ENCODE results near the gene TSFM.
"Not testable (repeated sequence)": the region's sequence is repeated elsewhere in the genome, so short reads cannot be mapped to it uniquely, and the experiment has no call there.

Gene TSFM

GRCh38 chr12:57763881-57764661, 18.5 kb upstream of the TSFM start:
- DNase-seq (ENCODE audit: low read depth) = no peak

- DNase-seq (ENCODE audit: low read depth) = no peak
Observed at GRCh38 chr12:57764662-57765002, 18.0 kb upstream of the TSFM start.

- no peak for DNase-seq (ENCODE audit: low read depth)
Observed at GRCh38 chr12:57765003-57765697, 17.4 kb upstream of the TSFM start.

GRCh38 chr12:57765698-57766463, 16.7 kb upstream of the TSFM start:
- DNase-seq (ENCODE audit: low read depth) = no peak

- no peak for DNase-seq (ENCODE audit: low read depth)
Observed at GRCh38 chr12:57766464-57767304, 15.9 kb upstream of the TSFM start, which contains the start of gene CYP27B1. CYP27B1 (minus strand) TSS chr12:57767078; CDS start chr12:57767041, 37 bp downstream.

- no peak for DNase-seq (ENCODE audit: low read depth)
Observed at GRCh38 chr12:57767305-57767698, 15.3 kb upstream of the TSFM start.

GRCh38 chr12:57767876-57768275, 14.7 kb upstream of the TSFM start:
- DNase-seq (ENCODE audit: low read depth) = no peak

GRCh38 chr12:57769594-57769993, 13.0 kb upstream of the TSFM start:
- no peak for DNase-seq (ENCODE audit: low read depth)

GRCh38 chr12:57770734-57771133, 11.9 kb upstream of the TSFM start:
- DNase-seq (ENCODE audit: low read depth) = no peak

GRCh38 chr12:57771236-57771872, 11.2 kb upstream of the TSFM start:
- peak; percentile 62 for DNase-seq (ENCODE audit: low read depth)

GRCh38 chr12:57771873-57772428, 10.6 kb upstream of the TSFM start, which contains the start of gene METTL1:
METTL1 (minus strand) TSS chr12:57772105; CDS start chr12:57772083, 22 bp downstream.
- DNase-seq (ENCODE audit: low read depth) = peak; percentile 73

- DNase-seq (ENCODE audit: low read depth) = no peak
Observed at GRCh38 chr12:57772429-57773322, 9.9 kb upstream of the TSFM start, which contains the start of gene EEF1AKMT3. EEF1AKMT3 (plus strand) TSS chr12:57772614; CDS start chr12:57772725, 111 bp downstream.

- DNase-seq (ENCODE audit: low read depth) = not testable (repeated sequence)
Observed at GRCh38 chr12:57774634-57775033, 8.0 kb upstream of the TSFM start.

- no peak for DNase-seq (ENCODE audit: low read depth)
Observed at GRCh38 chr12:57775044-57775443, 7.5 kb upstream of the TSFM start.

- no peak for DNase-seq (ENCODE audit: low read depth)
Observed at GRCh38 chr12:57775563-57776246, 6.9 kb upstream of the TSFM start.

- DNase-seq (ENCODE audit: low read depth) = no peak
Observed at GRCh38 chr12:57776247-57776587, 6.4 kb upstream of the TSFM start.

GRCh38 chr12:57777367-57777766, 5.2 kb upstream of the TSFM start:
- no peak for DNase-seq (ENCODE audit: low read depth)

- DNase-seq (ENCODE audit: low read depth) = no peak
Observed at GRCh38 chr12:57777911-57778310, 4.7 kb upstream of the TSFM start.

GRCh38 chr12:57779736-57780135, 2.9 kb upstream of the TSFM start:
- DNase-seq (ENCODE audit: low read depth) = no peak

Data from stimulated activated CD8-positive, alpha-beta memory T cell treated with anti-CD3 and anti-CD28 coated beads, Interleukin-15, amount 100 ng/mL, for 1 hour (primary cell).